ENCODE results near the gene RREB1.

RREB1 gene

GRCh38 chr6:7165002-7165889 lies 57.5 kb downstream of the RREB1 start:
- H3K4me3 ChIP-seq (ENCODE audit: low read length): no peak overlapping the region
- TF ChIP-seq, protein P1, sequence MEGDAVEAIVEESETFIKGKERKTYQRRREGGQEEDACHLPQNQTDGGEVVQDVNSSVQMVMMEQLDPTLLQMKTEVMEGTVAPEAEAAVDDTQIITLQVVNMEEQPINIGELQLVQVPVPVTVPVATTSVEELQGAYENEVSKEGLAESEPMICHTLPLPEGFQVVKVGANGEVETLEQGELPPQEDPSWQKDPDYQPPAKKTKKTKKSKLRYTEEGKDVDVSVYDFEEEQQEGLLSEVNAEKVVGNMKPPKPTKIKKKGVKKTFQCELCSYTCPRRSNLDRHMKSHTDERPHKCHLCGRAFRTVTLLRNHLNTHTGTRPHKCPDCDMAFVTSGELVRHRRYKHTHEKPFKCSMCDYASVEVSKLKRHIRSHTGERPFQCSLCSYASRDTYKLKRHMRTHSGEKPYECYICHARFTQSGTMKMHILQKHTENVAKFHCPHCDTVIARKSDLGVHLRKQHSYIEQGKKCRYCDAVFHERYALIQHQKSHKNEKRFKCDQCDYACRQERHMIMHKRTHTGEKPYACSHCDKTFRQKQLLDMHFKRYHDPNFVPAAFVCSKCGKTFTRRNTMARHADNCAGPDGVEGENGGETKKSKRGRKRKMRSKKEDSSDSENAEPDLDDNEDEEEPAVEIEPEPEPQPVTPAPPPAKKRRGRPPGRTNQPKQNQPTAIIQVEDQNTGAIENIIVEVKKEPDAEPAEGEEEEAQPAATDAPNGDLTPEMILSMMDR (conservative IDR thresholded peaks at IDR 0.05; ENCODE audit: low read length): no peak
- no peak for DNase-seq (ENCODE audit: low read depth)

DNA sequence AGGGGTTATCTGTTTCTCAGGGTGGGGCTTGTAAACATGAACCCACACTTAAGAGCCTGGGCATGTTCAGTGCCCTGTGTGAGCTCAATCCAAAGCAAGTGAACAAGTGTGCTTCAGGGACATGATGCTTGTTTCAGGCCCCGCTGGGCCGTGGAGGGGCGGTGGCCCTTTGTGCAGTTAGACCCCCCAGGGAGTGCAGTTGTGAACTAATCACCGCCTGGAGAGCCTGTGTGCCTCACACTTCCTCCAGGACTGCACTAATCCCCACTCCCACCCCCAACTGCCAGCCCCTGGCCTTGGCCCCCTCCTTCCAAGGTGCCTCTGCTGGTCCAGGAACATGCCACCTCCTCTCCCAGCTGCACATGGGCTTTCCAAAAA lies 58.1 kb downstream of the RREB1 start:
- DNase-seq (ENCODE audit: low read depth): no peak
- no peak overlapping the region for H3K4me3 ChIP-seq (ENCODE audit: low read length)

GRCh38 chr6:7166410-7167293 lies 58.9 kb downstream of the RREB1 start:
- DNase-seq (ENCODE audit: low read depth): no peak
- no peak overlapping the region for H3K4me3 ChIP-seq (ENCODE audit: low read length)
- TF ChIP-seq, protein P1 (conservative IDR thresholded peaks at IDR 0.05; ENCODE audit: low read length): no peak

More for the DNA sequence above, 58.1 kb downstream of the RREB1 start:
- TF ChIP-seq, protein P1 (conservative IDR thresholded peaks at IDR 0.05; ENCODE audit: low read length): no peak

DNA sequence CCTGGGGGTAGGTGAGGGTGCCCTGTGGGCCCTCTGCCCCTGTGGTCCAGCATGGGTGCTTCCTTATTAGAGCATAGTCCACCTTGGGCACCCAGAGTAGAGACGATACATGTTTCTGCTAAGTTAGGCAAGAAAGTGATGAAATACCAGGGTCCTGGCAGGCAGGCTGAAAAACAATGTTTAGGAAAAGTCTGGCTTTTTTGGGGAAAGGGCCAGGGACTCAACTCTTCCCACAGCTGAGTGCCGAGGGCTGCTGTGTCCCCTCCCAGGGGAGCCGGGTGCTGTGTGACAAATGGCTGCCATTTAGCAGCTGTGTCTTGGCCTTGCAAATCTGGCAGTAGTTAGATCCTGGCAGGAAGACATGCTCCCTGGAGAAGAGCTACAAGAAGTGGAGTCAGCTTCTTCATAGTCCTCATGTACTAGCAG lies 61.5 kb downstream of the RREB1 start:
- peak; percentile 68 for DNase-seq (ENCODE audit: low read depth)
- no peak overlapping the region for H3K4me3 ChIP-seq (ENCODE audit: low read length)
- TF ChIP-seq, protein P1 (conservative IDR thresholded peaks at IDR 0.05; ENCODE audit: low read length): no peak

DNA sequence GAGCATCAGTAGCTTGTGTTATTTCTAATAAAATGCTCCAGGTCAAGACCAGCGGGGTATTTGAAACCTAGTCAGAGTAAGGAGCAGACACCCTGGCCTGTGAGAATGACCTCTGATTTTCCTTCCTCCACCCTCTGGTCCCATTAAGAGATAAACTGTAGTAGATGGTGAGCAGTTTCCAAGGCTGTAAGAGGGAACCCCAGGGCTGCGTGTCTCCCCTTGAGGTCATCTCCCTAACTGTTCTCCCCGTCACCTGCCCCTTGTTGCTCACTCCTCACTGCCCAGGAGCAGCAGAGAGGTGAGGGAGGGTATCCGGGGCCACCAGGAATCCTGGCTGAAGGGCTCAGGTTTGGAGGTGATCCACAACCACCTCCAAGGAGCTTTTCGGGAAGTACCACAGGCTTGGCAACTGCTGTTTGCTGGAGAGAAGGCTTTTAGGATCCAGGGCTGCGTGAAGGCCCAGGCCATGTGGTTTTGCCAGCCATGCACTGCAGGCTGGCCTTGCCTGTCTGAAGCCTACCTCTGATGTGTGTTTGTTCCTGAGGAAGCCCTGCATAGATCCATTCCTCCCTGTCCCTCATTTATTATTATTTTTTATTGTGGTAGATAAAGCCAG lies 62.5 kb downstream of the RREB1 start:
- no peak for DNase-seq (ENCODE audit: low read depth)
- TF ChIP-seq, protein P1 (conservative IDR thresholded peaks at IDR 0.05; ENCODE audit: low read length): no peak
- no peak overlapping the region for H3K4me3 ChIP-seq (ENCODE audit: low read length)

DNA sequence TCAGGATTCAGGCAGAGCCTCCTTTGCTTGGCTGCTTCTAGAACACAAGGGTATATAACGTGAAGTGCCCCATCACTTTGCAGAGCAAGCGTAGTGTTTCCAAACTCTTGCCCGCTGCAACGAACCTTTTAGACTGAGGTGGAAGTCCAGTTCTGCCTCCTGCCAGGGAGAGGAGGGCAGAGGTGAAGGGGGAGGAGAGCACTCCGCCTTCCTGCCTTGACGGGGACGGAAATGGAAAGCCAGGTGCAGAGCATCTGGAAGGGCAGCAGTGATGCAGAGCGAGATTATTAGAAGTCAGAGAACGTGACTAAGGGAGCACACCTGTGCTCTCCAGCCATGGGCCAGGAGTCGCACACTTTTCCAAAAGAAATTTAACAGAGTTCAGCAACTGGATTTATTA lies 63.4 kb downstream of the RREB1 start:
- DNase-seq (ENCODE audit: low read depth): no peak
- TF ChIP-seq, protein P1 (conservative IDR thresholded peaks at IDR 0.05; ENCODE audit: low read length): no peak
- H3K4me3 ChIP-seq (ENCODE audit: low read length): no peak overlapping the region

Measured in AG10803 (cell line).